A673 (cell line): Measurements from ENCODE around the gene SYNJ2. TPM values are rescaled to one million over a fixed set of nuclear protein-coding genes. Genes with fewer than 3 reads are reported as not detected.

Experiments
- BruUV-seq: library from RNA; stranded (reverse); fragments of 400-500 nt; replicated peaks from 2 replicates; lab custom pipeline; 2021; lab: Mats Ljungman, UMichigan
- CTCF ChIA-PET: fragments of 300-600 bp; sonication (Branson Sonifier 250); formaldehyde crosslinking; loops from one replicate; lab custom pipeline; 2022; ENCODE audit warnings: antibody characterized with exemption; lab: Charles Lee
- POLR2A ChIA-PET: fragments of 300-600 bp; sonication (Branson Sonifier 250); formaldehyde crosslinking; loops from one replicate; lab custom pipeline; 2022; ENCODE audit warnings: antibody characterized with exemption; ENCODE audit not compliant: low non-redundant PET; lab: Charles Lee
- DNase-seq: peaks from one replicate; pipeline ENCODE4 v3.0.0-alpha.2; 2015; ENCODE audit warnings: low spot score
- H3K27ac ChIP-seq: fragments of 200-600 bp; sonication (generic); 2 replicates; pipeline ENCODE4 v1.5.1; 2016; ENCODE audit warnings: mixed run types, low read depth, mild to moderate bottlenecking, mixed read lengths, antibody characterized with exemption, low read length; ENCODE audit not compliant: poor library complexity, severe bottlenecking
- H3K27me3 ChIP-seq: fragments of 200-600 bp; sonication (generic); replicated peaks from 2 replicates; pipeline ENCODE4 v1.6.1; 2017; ENCODE audit warnings: mixed run types, low read depth, mild to moderate bottlenecking, mixed read lengths, antibody characterized with exemption, low read length; ENCODE audit not compliant: insufficient read depth, poor library complexity
- H3K36me3 ChIP-seq: fragments of 200-600 bp; sonication (generic); 2 replicates; pipeline ENCODE4 v1.6.1; 2016; ENCODE audit warnings: mixed run types, mild to moderate bottlenecking, mixed read lengths, antibody characterized with exemption, low read length; ENCODE audit not compliant: insufficient read depth, poor library complexity, severe bottlenecking
- H3K4me1 ChIP-seq: fragments of 200-600 bp; sonication (generic); 2 replicates; pipeline ENCODE4 v1.6.1; 2017; ENCODE audit warnings: mixed run types, mild to moderate bottlenecking, mixed read lengths, antibody characterized with exemption, low read length; ENCODE audit not compliant: insufficient read depth, poor library complexity, severe bottlenecking
- H3K4me3 ChIP-seq: fragments of 200-600 bp; sonication (generic); 2 replicates; pipeline ENCODE4 v1.5.1; 2016; ENCODE audit warnings: low read depth, mixed run types, mild to moderate bottlenecking, mixed read lengths, low read length; ENCODE audit not compliant: poor library complexity, severe bottlenecking
- H3K9me3 ChIP-seq: fragments of 200-600 bp; sonication (generic); 2 replicates; pipeline ENCODE4 v1.6.1; 2016; ENCODE audit warnings: mixed run types, low read depth, mild to moderate bottlenecking, mixed read lengths, antibody characterized with exemption, low read length; ENCODE audit not compliant: poor library complexity, severe bottlenecking
- EZH2 ChIP-seq: fragments of 200-600 bp; sonication (generic); IDR thresholded peaks from 2 replicates; pipeline ENCODE4 v1.6.1; 2017; ENCODE audit warnings: borderline replicate concordance, low read depth, mild to moderate bottlenecking, mixed read lengths, antibody characterized with exemption, low read length; ENCODE audit not compliant: poor library complexity, severe bottlenecking
- intact Hi-C: fragments of 100-400 bp; cut with micrococcal nuclease; formaldehyde crosslinking; loops from one replicate; pipeline ENCODE4 v1.10.0; 2022; ENCODE audit not compliant: unreplicated experiment
- total RNA-seq: library from RNA; stranded (reverse); gene quantifications from 2 replicates; pipeline ENCODE4 v1.2.3, GENCODE V29; 2021
- TF ChIP-seq, protein P1 (sequence below): fragments of 300-800, 200-600 bp; sonication (generic); conservative IDR thresholded peaks from 2 replicates; pipeline ENCODE4 v1.5.1; 2017; ENCODE audit warnings: low read depth, mild to moderate bottlenecking, antibody characterized with exemption, low read length, moderate library complexity, mixed read lengths

Gene SYNJ2
- total RNA-seq, 1 experiment from 2014 or later, result 37.0 TPM

DNA sequence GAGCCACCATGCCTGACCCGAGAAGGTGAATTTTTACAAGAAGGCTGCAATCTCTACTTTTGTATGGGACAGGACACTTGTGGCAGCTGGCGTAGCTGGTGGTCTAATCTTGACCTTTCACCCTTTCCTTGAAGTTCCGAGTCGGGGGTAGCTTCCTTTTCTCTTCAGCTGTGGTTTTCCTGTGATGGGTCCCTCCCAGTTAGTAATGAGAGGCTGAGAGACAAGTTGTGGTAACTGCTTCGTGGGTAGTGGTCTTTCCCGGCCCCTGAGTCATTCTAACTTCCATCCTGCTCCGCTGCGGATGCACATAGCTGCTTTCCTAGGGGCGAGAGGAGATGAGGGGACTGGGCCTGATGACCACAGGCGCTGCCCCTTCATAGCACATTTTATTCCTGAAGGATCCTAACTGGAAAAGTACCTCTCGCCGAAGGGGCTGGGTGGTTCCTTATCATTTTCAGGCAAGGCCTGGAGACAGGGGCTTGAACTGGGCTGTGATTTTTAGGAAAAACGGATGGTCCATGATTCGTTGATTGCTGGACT is 3.1 kb downstream of the SYNJ2 start:
- intact Hi-C loops, result loop anchor here (5.0 kb wide), 2 partner anchors 43 to 83 kb away; no protein-coding TSS in a partner anchor
- BruUV-seq, result no TSS peak
- POLR2A ChIA-PET, result no interaction called here
- H3K9me3 ChIP-seq, result no peaks in the 10 kb centered on the region
- H3K27ac ChIP-seq, result no peak overlapping the region
- H3K27me3 ChIP-seq, result no peaks in the 10 kb centered on the region
- H3K4me3 ChIP-seq, result no peak overlapping the region
- H3K4me1 ChIP-seq, result peaks cover 21% of the 10 kb centered on the region
- CTCF ChIA-PET, result no interaction called here
- DNase-seq, result no peak
- H3K36me3 ChIP-seq, result no peaks in the 10 kb centered on the region
- TF ChIP-seq EZH2, result no peak
- TF ChIP-seq, protein P1, sequence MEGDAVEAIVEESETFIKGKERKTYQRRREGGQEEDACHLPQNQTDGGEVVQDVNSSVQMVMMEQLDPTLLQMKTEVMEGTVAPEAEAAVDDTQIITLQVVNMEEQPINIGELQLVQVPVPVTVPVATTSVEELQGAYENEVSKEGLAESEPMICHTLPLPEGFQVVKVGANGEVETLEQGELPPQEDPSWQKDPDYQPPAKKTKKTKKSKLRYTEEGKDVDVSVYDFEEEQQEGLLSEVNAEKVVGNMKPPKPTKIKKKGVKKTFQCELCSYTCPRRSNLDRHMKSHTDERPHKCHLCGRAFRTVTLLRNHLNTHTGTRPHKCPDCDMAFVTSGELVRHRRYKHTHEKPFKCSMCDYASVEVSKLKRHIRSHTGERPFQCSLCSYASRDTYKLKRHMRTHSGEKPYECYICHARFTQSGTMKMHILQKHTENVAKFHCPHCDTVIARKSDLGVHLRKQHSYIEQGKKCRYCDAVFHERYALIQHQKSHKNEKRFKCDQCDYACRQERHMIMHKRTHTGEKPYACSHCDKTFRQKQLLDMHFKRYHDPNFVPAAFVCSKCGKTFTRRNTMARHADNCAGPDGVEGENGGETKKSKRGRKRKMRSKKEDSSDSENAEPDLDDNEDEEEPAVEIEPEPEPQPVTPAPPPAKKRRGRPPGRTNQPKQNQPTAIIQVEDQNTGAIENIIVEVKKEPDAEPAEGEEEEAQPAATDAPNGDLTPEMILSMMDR, result no peak

DNA sequence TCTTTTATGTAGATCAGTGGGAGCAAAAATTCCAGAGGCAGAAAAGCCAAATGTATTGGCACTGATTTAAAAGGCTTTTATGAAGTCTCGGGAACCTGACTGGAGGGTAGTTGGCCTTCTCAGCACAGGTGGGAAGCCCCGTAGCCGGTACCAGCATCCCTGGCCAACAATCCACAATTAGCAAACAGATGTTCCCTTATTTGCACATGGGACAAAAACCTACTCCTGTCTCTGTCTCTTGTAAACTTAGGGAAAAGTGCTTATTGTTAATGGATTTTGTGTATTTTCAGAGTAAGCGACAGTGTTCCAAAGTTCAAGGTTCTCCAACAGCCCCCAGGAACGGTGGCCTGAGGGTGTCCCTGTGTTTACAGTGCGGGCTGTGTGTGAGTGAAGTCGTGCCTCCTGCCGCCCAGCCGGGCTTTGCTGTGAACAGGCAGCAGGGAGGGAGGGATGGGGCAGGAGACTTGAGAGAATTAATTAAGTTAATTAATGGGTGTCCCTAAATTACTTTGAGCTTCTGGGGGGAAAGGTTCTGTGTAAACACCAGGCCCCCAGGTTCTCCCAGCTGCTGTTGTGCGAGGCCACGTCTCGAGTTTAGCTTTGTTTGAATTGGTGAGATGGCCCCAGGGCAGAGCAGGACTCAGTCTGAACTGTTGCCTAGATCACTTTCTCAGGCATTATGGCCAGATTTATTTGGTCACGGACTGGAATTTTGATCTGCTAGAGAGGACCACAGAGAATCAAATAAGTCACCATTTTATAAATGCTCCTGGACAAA is 3.9 kb downstream of the SYNJ2 start:
- TF ChIP-seq, protein P1, result no peak
- no peak for TF ChIP-seq EZH2
- Histone ChIP-seq H3K27ac (no peak overlapping the region), H3K4me1 (peaks cover 29% of the 10 kb centered on the region), H3K27me3 (no peaks in the 10 kb centered on the region), H3K9me3 (no peaks in the 10 kb centered on the region), H3K4me3 (no peak overlapping the region), H3K36me3 (no peaks in the 10 kb centered on the region)
- intact Hi-C loops, result loop anchor here (5.0 kb wide), 1 partner anchor 82 kb away; no protein-coding TSS in a partner anchor
- ChIA-PET CTCF (no interaction called here), POLR2A (no interaction called here)
- no TSS peak for BruUV-seq
- no peak for DNase-seq

DNA sequence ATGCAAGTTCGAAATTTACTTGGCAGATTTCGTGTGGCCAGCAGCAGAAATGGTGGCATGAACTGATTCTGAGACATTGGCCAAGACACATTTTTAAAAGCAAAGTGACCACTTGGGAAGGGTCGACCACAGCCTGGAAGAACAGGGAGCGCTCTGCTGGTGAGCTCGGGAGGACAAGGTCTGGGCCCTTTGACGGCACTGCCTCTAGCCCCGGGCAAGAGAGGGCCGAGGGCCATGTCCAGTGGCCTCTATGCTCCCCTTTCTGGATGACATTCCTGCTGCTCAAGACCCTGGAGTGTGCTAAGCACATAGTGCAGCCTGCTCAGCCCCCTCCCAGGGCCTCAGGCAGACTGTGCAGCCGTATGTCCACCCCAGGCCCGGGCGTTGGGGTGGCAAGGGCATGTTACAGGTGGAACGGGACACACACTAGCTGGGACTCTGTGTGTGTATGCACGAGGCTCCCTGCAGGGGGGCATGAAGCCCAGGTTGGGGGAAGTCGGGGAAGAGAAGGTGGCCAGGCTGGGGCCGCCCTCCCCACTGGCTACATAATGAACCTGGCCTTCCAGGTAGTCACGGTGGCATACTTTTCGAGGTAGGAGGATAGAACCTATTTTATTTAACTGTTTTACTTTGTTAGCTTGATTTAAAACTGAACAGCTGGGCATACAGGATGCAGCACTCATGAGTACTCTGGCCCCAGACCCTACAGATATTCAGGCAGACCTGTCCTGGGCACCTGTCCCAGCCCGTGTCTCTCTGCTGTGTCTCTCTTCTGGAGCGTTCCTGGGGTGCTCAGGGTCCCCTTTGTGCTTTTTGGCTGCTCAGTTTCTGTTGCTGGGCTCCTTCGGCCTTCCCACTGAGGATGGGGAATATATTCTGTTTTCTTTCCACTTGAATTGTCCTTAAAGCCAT is 6.4 kb downstream of the SYNJ2 start:
- Histone ChIP-seq H3K9me3 (no peaks in the 10 kb centered on the region), H3K36me3 (no peaks in the 10 kb centered on the region), H3K27ac (peak overlapping the region; percentile 37), H3K4me1 (peaks cover 26% of the 10 kb centered on the region), H3K4me3 (no peak overlapping the region), H3K27me3 (no peaks in the 10 kb centered on the region)
- CTCF ChIA-PET, result no interaction called here
- intact Hi-C loops, result loop anchor here (5.0 kb wide), 1 partner anchor 79 kb away; no protein-coding TSS in a partner anchor
- no TSS peak for BruUV-seq
- no peak for DNase-seq
- TF ChIP-seq, protein P1, result no peak
- no peak for TF ChIP-seq EZH2
- POLR2A ChIA-PET, result no interaction called here
